ENCODE results near the gene FOXRED2.
"Not testable (repeated sequence)": the region's sequence is repeated elsewhere in the genome, so short reads cannot be mapped to it uniquely, and the experiment has no call there.

The FOXRED2 gene

DNA sequence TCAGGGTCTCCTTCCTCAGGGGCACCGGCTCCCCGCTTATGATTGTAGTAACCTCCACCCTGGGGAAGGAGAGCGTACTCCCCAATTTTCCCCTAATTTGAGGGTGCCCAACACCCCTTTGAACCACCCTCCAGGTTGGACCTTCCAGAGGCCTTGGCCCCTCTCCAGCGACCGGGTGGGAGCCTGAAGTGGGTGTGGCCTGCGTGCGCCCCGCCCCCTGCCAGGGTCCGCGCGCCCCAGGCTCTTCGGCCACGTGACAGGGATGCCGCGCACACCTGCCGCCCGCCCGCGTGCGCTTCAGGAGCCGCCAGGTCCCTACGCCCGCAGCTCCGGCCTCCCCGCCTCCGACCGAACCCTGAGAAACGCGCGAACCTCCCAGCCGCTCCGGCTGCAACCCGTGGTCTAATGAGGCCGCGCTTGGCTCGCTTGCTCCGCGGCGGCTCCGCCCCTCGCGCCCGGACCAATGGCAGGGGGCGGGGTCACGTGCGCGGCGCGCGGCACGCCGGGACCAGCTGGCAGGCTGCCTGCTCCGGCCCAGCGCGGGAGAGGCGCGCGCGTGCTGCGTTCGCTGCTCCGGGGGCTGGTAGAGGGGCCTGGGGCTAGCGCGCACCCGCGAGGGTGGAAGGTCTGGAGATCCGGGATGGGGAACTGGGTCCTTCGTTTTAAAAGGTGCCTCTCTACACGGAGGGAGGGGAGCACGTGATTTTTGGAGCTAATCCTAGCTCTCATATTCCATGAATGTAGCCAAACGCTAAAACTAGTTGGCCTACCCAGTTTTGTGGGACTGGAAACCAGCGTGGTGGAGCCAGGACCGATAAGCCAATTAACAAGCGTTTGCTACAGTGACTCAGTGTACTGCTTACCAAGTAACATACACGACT is at the start of gene FOXRED2:
FOXRED2 (minus strand) TSS at position 404 of the 881 bp plus-strand sequence. CDS start 618 bp downstream, outside the sequence.
- peak; percentile 97 for DNase-seq (ENCODE audit: low spot score)

DNA sequence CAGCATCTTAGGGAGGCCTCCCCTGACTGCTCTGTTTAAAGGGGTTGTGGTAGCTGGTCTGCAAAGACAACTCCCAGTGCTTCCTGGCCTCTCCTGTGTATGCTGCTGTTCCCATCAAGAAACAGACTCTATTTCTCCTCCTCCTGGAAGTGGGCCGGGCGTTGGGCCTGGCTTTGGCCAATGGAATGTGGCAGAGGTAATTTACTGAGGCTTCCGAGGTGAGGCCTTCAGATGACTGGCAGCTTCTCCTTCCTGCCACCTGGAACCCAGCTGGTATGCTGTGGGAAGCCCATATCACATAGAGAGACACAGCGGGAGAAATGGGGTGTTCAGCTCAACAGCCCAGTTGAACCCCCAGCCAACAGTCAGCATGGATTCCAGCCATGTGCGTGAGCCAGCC is 47.3 kb upstream of the FOXRED2 start:
- DNase-seq (ENCODE audit: low spot score), result no peak

DNA sequence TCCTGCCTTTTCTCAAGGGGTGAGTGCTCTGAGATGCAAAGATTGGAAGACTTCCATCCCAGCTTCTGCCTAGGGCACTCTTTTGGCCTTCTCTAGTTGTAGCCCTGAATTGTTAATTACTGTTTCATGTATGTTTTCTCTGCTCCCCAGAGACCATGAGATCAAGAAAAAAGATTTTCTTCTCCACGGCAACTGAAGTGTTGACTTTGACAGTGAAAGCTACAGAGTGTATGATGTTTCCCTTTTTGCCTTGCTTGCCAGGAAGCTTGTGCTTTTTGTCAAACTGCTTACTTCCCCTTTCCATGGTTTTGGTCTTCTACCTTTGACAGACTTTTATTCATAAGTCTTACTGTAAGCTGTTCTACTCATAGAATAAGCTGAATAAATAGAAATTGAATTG is 45.4 kb upstream of the FOXRED2 start:
- DNase-seq (ENCODE audit: low spot score), result no peak

DNA sequence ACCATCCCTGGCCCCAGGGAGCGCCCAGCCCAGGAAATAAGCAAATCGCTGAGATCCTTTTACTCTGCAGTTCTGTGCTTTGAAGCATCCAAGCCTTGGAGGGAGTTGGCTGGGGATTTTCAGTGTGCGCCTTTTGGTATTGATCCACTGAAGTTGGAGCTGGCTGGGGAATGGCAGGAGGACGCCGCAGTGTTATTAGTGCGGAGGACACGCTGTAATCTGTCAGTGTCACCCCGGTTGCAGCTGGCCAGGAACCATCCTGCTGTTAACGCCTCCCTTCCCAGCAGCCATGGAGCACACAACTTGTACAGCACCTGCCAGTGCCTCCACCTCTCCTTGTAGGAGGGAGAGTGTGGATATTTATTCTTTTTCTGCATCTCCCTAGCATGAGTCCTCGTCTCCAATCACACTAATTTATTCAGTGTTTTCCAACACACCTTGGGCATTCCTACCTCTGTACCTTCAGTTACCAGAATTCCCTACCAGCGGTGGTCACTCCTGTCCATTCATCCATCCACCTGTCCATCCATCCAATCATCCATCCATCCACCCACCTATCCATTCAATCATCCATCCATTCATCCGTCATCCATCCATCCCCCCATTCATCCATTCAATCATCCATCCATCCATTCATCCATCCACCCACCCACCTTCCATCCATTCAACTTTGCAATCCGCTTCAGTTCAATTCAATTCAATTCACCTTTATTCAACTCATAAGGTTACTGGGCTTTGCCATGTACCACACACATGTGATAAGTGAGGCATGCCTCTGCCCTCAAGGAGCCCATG is 44.1 kb upstream of the FOXRED2 start:
- DNase-seq (ENCODE audit: low spot score), result no peak

DNA sequence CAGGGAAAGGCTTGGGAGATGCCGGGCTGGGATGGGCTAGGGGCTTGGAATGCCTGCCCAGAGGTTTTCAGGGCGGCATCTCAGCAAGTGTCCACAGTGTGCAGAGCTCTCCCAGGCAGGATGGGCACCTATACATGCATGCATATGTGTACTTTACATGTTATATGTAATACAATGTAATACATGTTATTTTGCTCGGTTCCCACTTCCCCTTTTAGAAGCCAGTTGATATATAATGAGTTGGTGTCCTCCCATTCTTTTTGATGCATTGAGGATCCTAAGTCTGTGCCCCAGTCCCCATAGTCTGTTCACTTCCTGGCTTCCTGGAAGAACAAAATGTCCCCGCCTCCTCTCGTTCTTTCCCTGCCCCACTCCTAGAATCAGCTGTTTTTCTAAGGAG is 42.2 kb upstream of the FOXRED2 start:
- DNase-seq (ENCODE audit: low spot score), result no peak

DNA sequence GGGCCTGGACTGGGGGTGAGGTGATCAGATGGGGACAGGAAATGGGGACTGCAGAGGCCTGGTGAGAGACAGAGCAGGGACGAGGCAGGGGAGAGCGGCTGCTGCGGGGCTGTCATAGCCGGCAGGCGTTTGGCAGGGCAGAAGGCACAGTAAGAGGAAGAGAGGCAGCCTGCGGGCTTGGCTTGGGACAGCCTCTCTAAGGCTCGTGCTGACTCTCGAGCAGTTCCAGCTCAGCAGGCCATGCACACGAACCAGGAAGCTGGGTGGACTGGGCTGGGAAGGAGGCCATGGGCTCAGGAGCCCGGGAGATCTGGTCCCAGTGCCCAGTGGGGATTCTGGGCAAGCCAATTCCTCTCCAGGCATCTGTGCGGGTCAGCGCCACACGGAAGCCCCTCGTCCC is 41.8 kb upstream of the FOXRED2 start:
- DNase-seq (ENCODE audit: low spot score), result no peak

DNA sequence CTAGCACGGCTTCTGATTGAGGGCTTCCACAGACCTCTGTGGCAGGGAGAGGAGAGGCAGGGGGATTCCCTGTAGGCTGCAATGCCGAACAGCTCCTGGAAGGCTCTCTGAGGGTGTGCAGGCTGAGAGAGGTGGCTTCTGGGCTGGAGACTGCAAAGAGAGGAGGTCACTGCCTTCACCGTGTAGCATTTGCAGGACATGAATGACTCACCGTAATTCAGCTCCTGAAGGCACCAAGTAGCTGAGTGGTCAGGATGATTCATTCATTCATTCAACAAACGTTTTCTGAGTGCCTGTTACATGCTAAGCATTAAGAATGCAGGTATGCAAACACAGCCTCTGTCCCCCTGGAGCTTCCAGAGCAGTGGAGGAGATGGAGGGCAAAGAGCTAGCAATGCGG is 40.1 kb upstream of the FOXRED2 start:
- peak; percentile 73 for DNase-seq (ENCODE audit: low spot score)

DNA sequence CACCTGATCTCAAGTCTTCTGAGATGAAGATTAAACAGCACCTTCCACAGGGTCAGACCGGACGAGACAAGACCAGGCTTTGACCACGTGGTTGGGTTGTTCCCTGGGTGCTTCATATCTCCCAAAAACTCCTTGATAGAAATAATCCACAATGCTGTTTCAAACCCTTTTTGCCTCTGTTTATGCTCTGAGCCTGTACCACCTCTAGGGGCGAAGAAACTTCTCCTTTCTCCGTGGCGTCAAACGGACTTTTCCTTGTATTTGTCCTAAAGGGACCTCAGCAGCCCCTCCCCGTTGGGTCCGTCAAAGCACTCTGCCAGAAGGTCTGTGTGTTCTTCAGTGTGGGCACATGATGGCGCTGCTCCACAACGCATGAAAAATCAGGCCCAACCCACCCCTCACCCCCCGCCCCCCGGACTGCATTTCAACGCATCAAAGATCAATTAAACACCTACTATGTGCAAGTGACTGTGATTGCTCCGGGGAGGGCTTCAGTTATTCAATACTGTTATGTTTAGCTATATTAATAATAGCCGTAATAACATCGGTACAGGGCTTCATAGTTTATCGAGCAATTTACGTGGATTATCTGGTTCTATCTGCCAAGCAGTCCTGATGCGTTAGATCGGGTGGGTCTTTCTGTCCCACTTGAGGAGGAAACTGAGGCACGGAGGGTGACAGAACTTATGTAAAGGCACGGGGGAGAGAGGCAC is 39.4 kb upstream of the FOXRED2 start:
- DNase-seq (ENCODE audit: low spot score), result peak; percentile 66

DNA sequence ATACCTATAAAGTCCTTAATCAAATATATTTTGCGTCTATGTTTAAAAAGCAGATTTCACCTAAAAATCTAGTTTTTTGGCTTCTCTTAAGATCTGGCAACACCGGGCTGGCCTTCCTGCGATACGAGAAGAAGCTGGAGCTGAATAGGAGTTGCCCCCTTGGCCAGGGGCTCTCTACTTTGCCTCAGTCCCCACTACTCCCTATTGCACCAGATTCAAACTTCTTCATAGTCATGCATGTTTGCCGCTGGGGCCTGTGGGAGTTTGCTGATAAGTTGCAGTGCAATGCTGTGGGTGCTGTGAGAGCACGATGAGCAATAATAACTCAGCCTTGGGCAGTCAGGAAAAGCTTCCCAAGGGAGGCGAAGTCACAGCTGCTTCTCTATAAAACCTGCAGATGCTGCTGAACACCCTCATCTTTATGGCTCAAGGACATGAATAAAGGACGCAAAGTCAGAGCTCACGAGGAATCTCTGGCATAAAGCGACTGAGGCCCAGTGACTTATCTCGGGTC is 37.3 kb upstream of the FOXRED2 start:
- DNase-seq (ENCODE audit: low spot score), result peak; percentile 61

DNA sequence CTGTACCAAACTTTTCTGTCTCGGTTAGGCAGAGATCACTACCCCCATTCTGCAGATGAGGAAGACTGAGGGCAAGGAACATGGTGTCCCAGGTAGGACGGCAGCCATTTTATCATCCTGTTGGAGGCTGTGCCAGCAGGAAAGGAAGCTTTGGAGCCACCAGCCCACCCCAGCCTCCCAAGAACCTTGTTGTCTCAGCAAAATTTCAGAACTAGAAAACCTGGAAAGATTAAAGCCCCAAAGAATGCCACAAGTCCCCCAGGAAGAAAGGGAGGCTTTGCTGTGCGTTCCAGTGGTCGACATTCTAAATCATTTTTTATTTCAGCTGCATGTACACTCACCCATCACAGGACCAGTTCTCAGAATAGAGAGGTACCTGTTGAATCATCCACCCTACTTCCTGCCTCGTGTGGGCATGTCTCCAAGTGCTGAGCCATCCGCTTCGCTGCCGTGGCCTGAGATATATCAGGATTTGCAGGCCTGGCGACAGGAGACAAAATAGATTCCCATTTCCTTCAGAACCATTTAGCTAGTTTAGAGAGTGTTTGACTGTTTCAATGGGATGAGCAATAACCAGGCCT is 35.1 kb upstream of the FOXRED2 start:
- DNase-seq (ENCODE audit: low spot score), result peak; percentile 90

DNA sequence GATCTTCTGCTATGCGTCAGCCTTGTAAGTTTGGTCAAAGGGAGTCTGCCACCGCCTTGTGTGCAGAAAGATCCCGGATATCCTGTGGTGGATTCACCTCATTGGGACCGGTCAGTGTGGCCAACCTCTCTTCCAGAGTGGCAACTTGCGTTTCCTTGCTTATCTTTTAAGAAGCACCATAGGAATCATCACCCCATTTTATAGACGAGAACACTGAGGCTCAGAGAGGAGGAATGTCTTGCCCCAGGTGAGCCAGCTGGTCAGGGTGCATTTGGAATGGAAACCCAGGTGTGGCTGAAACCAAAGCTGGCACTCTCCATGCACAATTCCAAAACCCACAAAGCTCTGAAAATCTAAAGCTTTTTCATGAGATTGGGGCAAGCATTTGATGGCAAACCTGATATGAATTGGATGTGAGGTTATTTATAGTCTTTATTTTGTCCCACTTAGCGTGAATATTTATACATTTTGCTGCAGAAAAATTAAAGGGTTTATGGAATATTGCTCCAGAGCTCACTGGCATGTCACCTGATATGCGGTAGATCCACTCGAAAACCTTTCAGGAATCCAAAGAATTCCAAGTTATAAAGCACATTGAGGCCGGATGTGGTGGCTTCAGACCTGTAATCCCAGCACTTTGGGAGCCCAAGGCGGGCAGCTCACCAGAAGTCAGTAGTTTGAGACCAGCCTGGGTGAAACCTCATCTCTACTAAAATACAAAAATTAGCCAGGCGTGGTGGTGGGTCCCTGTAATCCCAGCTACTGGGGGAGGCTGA is 34.2 kb upstream of the FOXRED2 start:
- no peak for DNase-seq (ENCODE audit: low spot score)

DNA sequence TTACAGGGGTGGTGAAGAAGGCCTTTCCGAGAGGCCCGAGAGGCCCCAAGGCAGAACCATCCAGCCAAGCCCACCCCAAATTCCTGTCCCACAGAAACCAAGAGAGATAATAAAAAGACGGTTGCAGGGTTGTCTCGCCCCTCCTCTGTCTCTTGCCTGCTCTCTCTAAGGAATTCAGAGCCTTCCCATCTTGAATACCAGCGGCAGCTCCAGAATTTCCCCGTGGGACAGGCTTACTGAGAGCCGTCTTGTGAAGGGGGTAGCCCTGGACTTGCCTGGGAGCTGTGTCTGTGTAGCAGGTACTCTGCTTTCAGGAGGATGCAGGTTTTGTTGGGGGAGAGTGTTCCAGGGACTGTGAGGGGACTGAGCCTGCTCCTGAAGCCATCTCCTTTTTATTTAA is 31.7 kb upstream of the FOXRED2 start:
- DNase-seq (ENCODE audit: low spot score), result no peak

DNA sequence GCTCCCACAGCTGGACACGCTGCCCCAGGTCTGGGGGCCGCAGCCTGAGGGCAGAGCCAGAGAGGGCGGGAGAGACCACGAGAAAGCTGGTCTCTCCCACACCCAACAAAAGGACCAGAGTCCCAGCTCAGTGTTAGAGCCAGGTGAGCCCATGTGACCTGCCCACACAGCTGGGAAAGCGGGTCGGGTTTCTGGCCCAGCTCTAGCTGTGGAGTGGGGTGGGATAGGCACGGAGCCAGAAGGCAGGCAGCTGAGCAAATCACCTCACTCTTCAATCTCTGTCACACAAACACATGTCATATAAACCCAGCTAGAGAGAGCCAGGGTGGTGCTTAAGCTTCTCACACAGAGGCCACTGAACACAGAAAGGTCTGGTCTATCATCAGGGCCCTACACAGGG is 29.9 kb upstream of the FOXRED2 start:
- no peak for DNase-seq (ENCODE audit: low spot score)

DNA sequence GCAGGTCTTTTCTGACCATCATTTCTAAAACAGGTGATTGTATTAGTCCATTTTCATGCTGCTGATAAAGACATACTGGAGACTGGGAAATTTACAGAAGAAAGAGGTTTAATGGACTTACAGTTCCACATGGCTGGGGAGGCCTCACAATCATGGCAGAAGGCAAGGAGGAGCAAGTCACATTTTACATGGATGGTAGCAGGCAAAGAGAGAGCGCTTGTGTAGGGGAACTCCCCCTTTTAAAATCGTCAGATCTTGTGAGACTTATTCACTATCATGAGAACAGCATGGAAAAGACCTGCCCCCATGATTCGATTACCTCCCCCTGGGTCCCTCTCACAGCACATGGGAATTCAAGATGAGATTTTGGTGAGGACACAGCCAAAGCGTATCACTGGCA is 26.5 kb upstream of the FOXRED2 start:
- not testable (repeated sequence) for DNase-seq (ENCODE audit: low spot score)

DNA sequence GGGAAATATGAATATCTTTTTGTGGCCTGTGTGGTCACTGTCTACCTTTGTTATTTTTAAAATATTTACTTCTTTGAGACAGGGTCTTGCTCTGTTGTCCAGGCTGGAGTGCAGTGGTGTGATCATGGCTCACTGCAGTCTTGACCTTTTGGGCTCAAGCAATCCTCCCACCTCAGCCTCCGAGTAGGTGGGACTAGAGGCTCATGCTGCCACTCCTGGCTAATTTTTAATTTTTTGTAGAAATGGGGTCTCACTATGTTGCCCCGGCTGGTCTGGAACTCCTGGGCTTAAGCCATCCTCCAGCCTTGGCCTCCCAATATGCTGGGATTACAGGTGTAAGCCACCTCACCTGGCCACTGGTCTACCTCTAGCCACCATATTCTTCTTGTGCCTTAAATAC is 25.6 kb upstream of the FOXRED2 start:
- DNase-seq (ENCODE audit: low spot score), result no peak

DNA sequence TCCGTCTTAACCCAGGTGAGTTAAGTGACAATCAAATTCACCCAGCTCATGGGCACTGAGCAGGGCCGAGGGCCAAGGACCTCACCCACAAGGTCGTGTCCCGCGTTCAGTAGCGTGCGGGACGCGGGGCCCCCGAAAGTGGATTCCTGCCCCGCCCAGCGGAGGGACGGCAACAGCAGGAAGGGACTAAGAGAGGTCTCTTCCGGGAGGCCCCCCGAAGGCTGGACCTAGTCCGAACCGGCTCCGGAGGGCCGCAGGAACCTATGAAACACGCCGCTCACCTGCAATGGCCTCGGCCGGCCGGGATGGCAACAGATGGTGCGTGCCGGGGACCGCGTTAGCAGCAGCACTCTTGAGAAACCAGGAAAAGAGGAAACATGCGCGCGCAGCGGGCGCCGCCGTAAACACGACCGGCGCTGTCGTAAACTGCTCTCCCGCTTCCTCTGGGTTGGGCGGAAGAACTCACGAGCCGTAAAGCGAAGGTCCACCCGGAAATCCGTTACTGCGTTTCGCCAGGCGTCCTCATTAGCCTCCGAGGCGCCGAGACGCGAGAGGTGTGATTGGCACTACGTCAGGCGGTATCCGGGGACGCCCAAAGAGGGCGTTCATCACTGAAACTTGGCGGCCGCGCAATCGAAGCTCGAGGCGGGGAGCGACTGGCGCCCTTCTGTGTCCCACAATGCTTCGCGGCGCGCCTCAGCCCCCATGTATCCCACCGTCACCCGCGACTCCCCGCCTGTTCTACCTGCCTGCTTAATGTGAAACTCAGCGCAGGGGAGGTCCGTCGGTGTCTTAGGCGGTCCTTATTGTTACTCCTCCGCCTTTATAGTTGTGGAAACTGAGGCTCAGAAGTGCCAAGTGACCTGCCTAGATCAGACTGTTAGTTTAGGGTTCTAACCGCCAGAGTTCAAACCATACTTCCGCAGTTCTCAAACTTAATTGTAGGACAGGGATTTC is 22.2 kb upstream of the FOXRED2 start, which contains the start of gene EIF3D:
EIF3D (minus strand) TSS at position 372 of the 957 bp plus-strand sequence. CDS start 3,045 bp downstream, outside the sequence.
- peak; percentile 96 for DNase-seq (ENCODE audit: low spot score)

DNA sequence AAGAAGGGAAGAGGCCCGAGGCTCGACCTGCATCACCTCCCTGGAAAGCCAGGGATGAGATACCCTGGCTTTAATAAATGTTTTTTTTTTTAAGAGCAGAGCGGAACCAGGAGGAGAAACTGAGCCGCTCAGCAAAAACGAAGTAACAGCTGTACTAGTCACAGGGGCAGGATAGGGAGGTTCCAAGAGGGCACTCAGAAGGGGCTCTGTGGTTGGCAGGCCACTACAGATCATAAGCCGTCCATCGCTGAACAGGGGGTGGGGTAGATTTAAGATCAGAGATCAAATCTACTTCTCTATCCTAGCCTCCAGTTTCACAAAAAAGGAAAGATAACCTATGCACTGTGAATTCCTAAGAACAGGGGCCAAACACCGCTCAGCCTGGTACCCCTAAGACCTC is 21.5 kb upstream of the FOXRED2 start:
- no peak for DNase-seq (ENCODE audit: low spot score)

DNA sequence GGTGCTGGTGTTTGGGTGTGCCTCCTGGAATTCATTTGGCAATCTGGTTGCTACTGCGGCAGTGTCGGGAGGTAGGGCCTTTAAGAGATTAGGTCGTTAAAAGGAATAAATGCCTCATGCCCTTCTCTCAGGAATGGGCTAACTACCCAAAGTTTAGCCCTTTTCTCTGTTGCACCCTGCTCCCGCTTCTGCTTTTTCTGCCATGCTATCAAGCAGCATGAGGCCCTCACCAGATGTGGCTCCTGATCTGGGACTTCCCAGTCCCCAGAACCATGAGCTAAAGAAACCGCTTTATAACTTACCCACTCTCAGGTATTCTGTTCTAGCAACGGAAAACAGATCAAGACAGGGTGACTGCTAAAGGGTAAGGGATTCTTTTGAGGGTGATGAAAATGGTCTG is 15.8 kb upstream of the FOXRED2 start:
- DNase-seq (ENCODE audit: low spot score), result no peak

DNA sequence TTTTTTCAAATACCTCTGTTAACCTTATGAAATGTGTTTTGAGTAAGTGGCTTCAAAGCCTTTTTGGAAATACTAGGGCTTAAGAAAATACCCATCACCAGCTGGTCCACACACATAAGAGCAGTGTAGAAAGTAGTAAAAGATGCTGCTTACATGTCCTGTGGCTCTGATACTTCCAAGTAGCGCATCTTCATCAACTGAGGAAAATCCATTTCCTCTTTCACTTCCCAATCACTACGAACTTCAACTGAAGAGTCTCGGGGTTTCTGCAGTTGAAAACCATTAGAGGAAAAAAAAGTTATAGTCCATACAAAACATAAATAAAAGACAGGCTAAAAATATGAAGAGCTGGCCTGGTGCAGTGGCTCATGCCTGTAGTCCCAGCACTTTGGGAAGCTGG is 13.6 kb upstream of the FOXRED2 start:
- no peak for DNase-seq (ENCODE audit: low spot score)

DNA sequence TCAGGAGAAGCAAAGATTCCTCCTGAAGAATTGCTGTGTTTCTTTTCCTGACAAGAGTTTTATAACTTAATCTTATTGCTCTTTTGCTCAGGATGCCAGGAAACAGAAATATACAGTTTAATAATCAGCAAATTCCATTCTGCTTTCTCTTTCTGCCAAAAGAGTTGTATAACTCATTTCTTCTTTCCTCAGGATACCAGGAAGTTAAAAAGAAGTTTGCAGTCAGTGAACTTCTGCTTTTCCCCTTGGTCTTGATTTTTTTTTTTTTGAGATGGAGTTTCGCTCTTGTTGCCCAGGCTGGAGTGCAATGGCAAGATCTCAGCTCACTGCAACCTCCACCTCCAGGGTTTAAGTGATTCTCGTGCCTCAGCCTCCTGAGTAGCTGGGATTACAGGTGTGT is 13.1 kb upstream of the FOXRED2 start:
- DNase-seq (ENCODE audit: low spot score), result not testable (repeated sequence)

All from AG08395 (cell line).